HepG2 (cell line): ENCODE results near the gene FGFR4. TPM values are rescaled to one million over a fixed set of nuclear protein-coding genes. Genes with fewer than 3 reads are reported as not detected.

ENCODE experiments used
- ATAC-seq: fragments of 200-7000 bp; cut with Tn5 transposase; 3 replicates; pipeline ENCODE4 v1.9.1; 2020; ENCODE audit warnings: mild to moderate bottlenecking, moderate library complexity
- BruUV-seq: library from RNA; stranded (reverse); fragments of 400-500 nt; replicated peaks from 2 replicates; lab custom pipeline; 2021; lab: Mats Ljungman, UMichigan
- CTCF ChIA-PET: fragments of 300-600 bp; formaldehyde crosslinking; extraction: SDS; loops from one replicate; lab custom pipeline; 2021; ENCODE audit warnings: low total read pairs, inconsistent platforms, low intra/inter-chr PET ratio; lab: Yijun Ruan, JAX
- POLR2A ChIA-PET: fragments of 350-600 bp; sonication (Branson Sonifier 250); formaldehyde crosslinking; loops from one replicate; lab custom pipeline; 2020; ENCODE audit warnings: antibody characterized with exemption, inconsistent platforms; lab: Yijun Ruan, JAX
- DNase-seq: peaks from one replicate; pipeline ENCODE4 v3.0.0-alpha.2; 2015; ENCODE audit warnings: low spot score
- FAIRE-seq: peaks from 3 replicates; lab custom pipeline; 2011; peaks lifted over from hg19 to GRCh38; lab: Jason Lieb, UNC
- H2AFZ ChIP-seq: one replicate; pipeline ENCODE4 v1.6.1; 2011; ENCODE audit warnings: low read length, inconsistent platforms
- H3K27ac ChIP-seq: fragments of 300-600 bp; 3 replicates; pipeline ENCODE4 v1.8.0; 2011; ENCODE audit warnings: mixed run types, mild to moderate bottlenecking, mixed read lengths, low read length, inconsistent platforms; ENCODE audit not compliant: insufficient read depth; ENCODE audit errors: extremely low read length
- H3K27me3 ChIP-seq, 2 experiments: fragments of 200-600 bp in 1 of 2; 2 replicates in 1 of 2; 3 replicates in 1 of 2; pipeline versions ENCODE4 v1.6.0 to v1.8.0; 2011; ENCODE audit warnings: low read length in 2 of 2, mild to moderate bottlenecking in 2 of 2, moderate library complexity in 2 of 2, inconsistent platforms in 1 of 2; ENCODE audit not compliant: insufficient read depth in 2 of 2, control insufficient read depth in 1 of 2
- H3K36me3 ChIP-seq, 2 experiments: fragments of 200-600 bp in 1 of 2; replicated peaks in 1 of 2; 2 replicates in 1 of 2; 3 replicates in 1 of 2; pipeline versions ENCODE4 v1.5.1 to v1.8.0; 2011; ENCODE audit warnings: low read length in 2 of 2, inconsistent platforms in 1 of 2; ENCODE audit not compliant: insufficient read depth in 2 of 2, control insufficient read depth in 1 of 2
- H3K4me1 ChIP-seq: 2 replicates; pipeline ENCODE4 v1.5.1; 2012; ENCODE audit warnings: low read length, inconsistent platforms; ENCODE audit not compliant: insufficient read depth
- H3K4me2 ChIP-seq: 2 replicates; pipeline ENCODE4 v1.6.0; 2011; ENCODE audit warnings: low read depth, low read length, inconsistent platforms
- H3K4me3 ChIP-seq, 3 experiments: fragments of 200-600 bp in 1 of 3; sonication (generic), shearing (Covaris generic) in 1 of 3; replicated peaks in 1 of 3; 2 replicates each; pipeline ENCODE4 v1.5.1; 2011 to 2016; ENCODE audit warnings: low read length in 3 of 3, inconsistent platforms in 2 of 3, low read depth in 2 of 3, mild to moderate bottlenecking in 2 of 3, control low read depth in 1 of 3, mixed read lengths in 1 of 3; ENCODE audit not compliant: insufficient read depth in 1 of 3
- H3K79me2 ChIP-seq: one replicate; pipeline ENCODE4 v1.6.1; 2011; ENCODE audit warnings: low read length, inconsistent platforms; ENCODE audit not compliant: insufficient read depth
- H3K9ac ChIP-seq: 2 replicates; pipeline ENCODE4 v1.6.0; 2011; ENCODE audit warnings: mild to moderate bottlenecking, low read depth, low read length, inconsistent platforms; ENCODE audit not compliant: insufficient read depth
- H3K9me3 ChIP-seq: 2 replicates; pipeline ENCODE4 v1.5.1; 2012; ENCODE audit warnings: mild to moderate bottlenecking, low read length
- H4K20me1 ChIP-seq: 2 replicates; pipeline ENCODE4 v1.6.0; 2011; ENCODE audit warnings: inconsistent platforms, mild to moderate bottlenecking, low read length, moderate library complexity; ENCODE audit not compliant: insufficient read depth
- ATF7 ChIP-seq, 2 experiments: fragments of 450-650 bp in 1 of 2; sonication (generic) in 1 of 2; formaldehyde crosslinking in 1 of 2; IDR thresholded peaks; 2 replicates each; pipeline versions ENCODE4 v1.4.0 to v1.6.1; 2016 to 2020; ENCODE audit warnings: antibody characterized with exemption in 1 of 2, mild to moderate bottlenecking in 1 of 2, missing genetic modification reagents in 1 of 2
- BATF2 ChIP-seq: sonication (generic); formaldehyde crosslinking; IDR thresholded peaks from 2 replicates; pipeline ENCODE4 v1.8.0; 2022; ENCODE audit warnings: mild to moderate bottlenecking, missing genetic modification reagents, moderate library complexity
- CREM ChIP-seq, 2 experiments: sonication (generic) in 1 of 2; formaldehyde crosslinking in 1 of 2; IDR thresholded peaks; 2 replicates each; pipeline versions ENCODE4 v1.4.0 to v1.6.1; 2016 to 2020; ENCODE audit warnings: antibody characterized with exemption in 1 of 2, mild to moderate bottlenecking in 1 of 2, missing genetic modification reagents in 1 of 2
- KLF6 ChIP-seq: IDR thresholded peaks from 2 replicates; pipeline ENCODE4 v1.8.0; 2016; ENCODE audit warnings: missing biosample characterization, missing genetic modification reagents
- MATR3 ChIP-seq: sonication (generic); formaldehyde crosslinking; IDR thresholded peaks from 2 replicates; pipeline ENCODE4 v1.4.0; 2020; ENCODE audit warnings: missing genetic modification reagents
- MIXL1 ChIP-seq: IDR thresholded peaks from 2 replicates; pipeline ENCODE4 v1.6.1; 2016
- REXO4 ChIP-seq: sonication (generic); formaldehyde crosslinking; IDR thresholded peaks from 2 replicates; pipeline ENCODE4 v1.8.0; 2022; ENCODE audit warnings: missing genetic modification reagents, mild to moderate bottlenecking, borderline replicate concordance
- TBP ChIP-seq: sonication (generic); formaldehyde crosslinking; IDR thresholded peaks from 2 replicates; pipeline ENCODE4 v1.5.0; 2020; ENCODE audit warnings: missing genetic modification reagents
- THRA ChIP-seq: sonication (generic); formaldehyde crosslinking; IDR thresholded peaks from 2 replicates; pipeline ENCODE4 v1.4.0; 2020; ENCODE audit warnings: missing genetic modification reagents, borderline replicate concordance
- ZMAT5 ChIP-seq: sonication (generic); formaldehyde crosslinking; IDR thresholded peaks from 2 replicates; pipeline ENCODE4 v1.5.0; 2020; ENCODE audit warnings: mild to moderate bottlenecking, low read depth, missing genetic modification reagents, borderline replicate concordance
- ZNF180 ChIP-seq: sonication (generic); formaldehyde crosslinking; IDR thresholded peaks from 2 replicates; pipeline ENCODE4 v1.4.0; 2020; ENCODE audit warnings: low read depth, missing genetic modification reagents, borderline replicate concordance
- ZNF451 ChIP-seq: sonication (generic); formaldehyde crosslinking; IDR thresholded peaks from 2 replicates; pipeline ENCODE4 v1.5.0; 2020; ENCODE audit warnings: mild to moderate bottlenecking, missing genetic modification reagents
- ZSCAN9 ChIP-seq: IDR thresholded peaks from 2 replicates; pipeline ENCODE4 v1.6.1; 2016; ENCODE audit warnings: borderline replicate concordance
- WGBS: methylation state at CpG from one replicate; pipeline ENCODE4 v1.1.6; 2017; ENCODE audit warnings: low lambda C conversion rate; 5-methylcytosine and 5-hydroxymethylcytosine counted together
- in situ Hi-C: cut with HindIII; loops from 2 replicates; pipeline ENCODE4 v1.10.0; 2017; ENCODE audit warnings: low pct_unique_long_range_greater_than_20kb; ENCODE audit not compliant: extremely low pct_ligation_motif_present
- intact Hi-C: fragments of 100-400 bp; cut with micrococcal nuclease; formaldehyde crosslinking; loops from one replicate; pipeline ENCODE4 v1.10.0; 2022; ENCODE audit not compliant: unreplicated experiment
- polyA plus RNA-seq, 8 experiments: library from polyadenylated mRNA; depleted of rRNA in 3 of 8; stranded (reverse) in 7 of 8; unstranded in 1 of 8; fragments of >200 nt; fragmentation: Illumina TruSeq in 4 of 8; extraction: Trizol in 4 of 8; gene quantifications; 2 replicates each; pipeline versions ENCODE4 v1.2.1 to v1.2.3, GENCODE V29; 2011 to 2016; ENCODE audit warnings: low read depth in 4 of 8, missing spikeins in 1 of 8, mixed read lengths in 1 of 8; ENCODE audit not compliant: insufficient read depth in 1 of 8
- total RNA-seq, 5 experiments: library from RNA; depleted of rRNA; stranded (reverse); fragments of >200 nt; fragmentation: Illumina TruSeq; extraction: Trizol; gene quantifications; 2 replicates each; pipeline ENCODE4 v1.2.3, GENCODE V29; 2016; ENCODE audit warnings: low read depth in 1 of 5

FGFR4 gene
- total and polyA plus RNA-seq, 2 of the 13 experiments (the other 11 are each of a cell fraction or from before 2014, with no cell fraction given), result 129 to 219 TPM

- 0 out of 2 replicates have a peak, but pooled peaks have one; percentile 39 for TF ChIP-seq ZNF451 (CRISPR knock-in tag)
These were observed 596 bp upstream of the FGFR4 start (continued) for GRCh38 chr5:177085985-177086653.

GRCh38 chr5:177087398-177088005 is 787 bp downstream of the FGFR4 start:
- WGBS, result 0% methylated on average over 7 of the region's 23 CpGs
- POLR2A ChIA-PET, result interaction anchor here (0.6 to 7.7 kb wide), 35 partner anchors 7 to 1066 kb away, joined by 3 to 293 read pairs (median 4); partner anchors contain the start of genes LMAN2, PDLIM7, RNF44 and TSPAN17
- in situ Hi-C loops, result no loop called here
- no peak for TF ChIP-seq REXO4 (CRISPR knock-in tag)
- no peak; the same call in 1 of the 2 replicates for TF ChIP-seq MIXL1 (CRISPR knock-in tag)
- no peak for TF ChIP-seq ZMAT5 (CRISPR knock-in tag)
- TF ChIP-seq TBP, result no peak
- TF ChIP-seq ZNF180 (CRISPR knock-in tag), result no peak
- TF ChIP-seq KLF6, result 0 out of 2 replicates have a peak, but pooled peaks have one; percentile 20
- no peak; the same call in 1 of the 2 replicates for TF ChIP-seq BATF2 (CRISPR knock-in tag)
- TF ChIP-seq CREM (IDR thresholded peaks at IDR 0.05), result no peak
- no peak for TF ChIP-seq CREM (CRISPR knock-in tag; IDR thresholded peaks at IDR 0.05)
- no peak for TF ChIP-seq ATF7 (IDR thresholded peaks at IDR 0.05)
- peak; percentile 75 for TF ChIP-seq ATF7 (CRISPR knock-in tag; IDR thresholded peaks at IDR 0.05)
- TF ChIP-seq ZSCAN9 (CRISPR knock-in tag), result no peak
- TF ChIP-seq THRA, result no peak
- no peak for TF ChIP-seq MATR3 (CRISPR knock-in tag)

More at GRCh38 chr5:177087398-177088005, 787 bp downstream of the FGFR4 start:
- H3K9me3 ChIP-seq, result no peaks in the 10 kb centered on the region
- peaks cover 25 to 37% of the 10 kb centered on the region in 2 experiments for H3K36me3 ChIP-seq
- BruUV-seq, result TSS peak; percentile 68
- intact Hi-C loops, result loop anchor here (2.0 kb wide), 2 partner anchors 15 to 65 kb away; partner anchors contain the start of gene ZNF346
- no peaks in the 10 kb centered on the region; a peak in 1 of 5 replicates for H3K27me3 ChIP-seq
- peak overlapping the region; percentile 100 for H3K27ac ChIP-seq
- peak overlapping the region; percentile 91 to 99 (median 93) for H3K4me3 ChIP-seq
- H3K4me2 ChIP-seq, result peak overlapping the region; percentile 98
- ATAC-seq (no peak), DNase-seq (no peak), FAIRE-seq (no peak)
- peaks cover 72% of the 10 kb centered on the region for H3K4me1 ChIP-seq
- CTCF ChIA-PET, result interaction anchor here (0.8 to 1.6 kb wide), 2 partner anchors 25 to 26 kb away, joined by 3 to 10 read pairs; no protein-coding TSS in a partner anchor
- H3K79me2 ChIP-seq, result peaks cover 45% of the 10 kb centered on the region
- H2AFZ ChIP-seq, result no peak overlapping the region
- H3K9ac ChIP-seq, result peak overlapping the region; percentile 99
- H4K20me1 ChIP-seq, result peaks cover 7% of the 10 kb centered on the region; the same call in 1 of the 2 replicates
